ENCODE measurements around the gene LAMC1. TPM values are rescaled to one million over a fixed set of nuclear protein-coding genes. Genes with fewer than 3 reads are reported as not detected.

The LAMC1 gene
- total and polyA plus RNA-seq, 2 experiments from 2014 or later, result 18.4 to 116 TPM

DNA sequence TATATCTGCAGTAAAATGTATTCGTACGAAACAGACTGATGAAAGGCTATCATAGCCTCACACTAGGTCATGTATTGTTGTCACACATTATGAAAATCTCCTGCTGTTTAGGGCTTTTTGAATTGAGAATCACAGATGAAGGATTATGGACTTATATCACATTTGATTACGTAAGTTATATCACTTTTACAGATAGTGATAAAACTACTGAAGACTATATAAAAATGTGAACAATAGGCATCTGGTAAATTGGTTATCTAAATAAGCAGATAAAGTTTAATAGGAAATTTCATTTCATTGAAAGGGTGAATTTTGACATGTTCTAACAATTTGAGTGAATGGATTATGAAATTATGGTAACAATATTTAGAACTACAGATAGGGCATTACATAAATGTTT lies 20.0 kb downstream of the LAMC1 start:
- Histone ChIP-seq H3K9me2 (ENCODE audit: insufficient read depth) (no peaks in the 10 kb centered on the region), H3K4me3 (no peak overlapping the region), H3K27me3 (ENCODE audit: insufficient read depth) (no peaks in the 10 kb centered on the region), H3K4me2 (no peak overlapping the region), H3K4me1 (ENCODE audit: insufficient read depth) (peaks cover 23% of the 10 kb centered on the region), H2AFZ (no peak overlapping the region), H3K36me3 (ENCODE audit: insufficient read depth) (no peaks in the 10 kb centered on the region), H3F3A (replicated peaks; ENCODE audit: low read depth) (no peaks in the 10 kb centered on the region), H3K27ac (ENCODE audit: low read depth) (no peak overlapping the region), H4K20me1 (replicated peaks; ENCODE audit: insufficient read depth) (peaks cover 19% of the 10 kb centered on the region), H3K79me2 (replicated peaks; ENCODE audit: insufficient read depth) (peaks cover 100% of the 10 kb centered on the region)
- Mint-ChIP-seq H3K4me1 (peaks cover 53% of the 10 kb centered on the region), H3K27ac (no peak overlapping the region), H3K27me3 (ENCODE audit: insufficient read depth, low read depth, poor library complexity) (peaks cover 3% of the 10 kb centered on the region), H3K36me3 (ENCODE audit: low read depth) (no peaks in the 10 kb centered on the region), H3K4me3 (no peak overlapping the region), H3K9me3 (no peaks in the 10 kb centered on the region)
- DNase-seq (ENCODE audit: low spot score) (no peak), ATAC-seq (no peak)
- TF ChIP-seq JUNB (IDR thresholded peaks at IDR 0.05; ENCODE audit: unreplicated experiment) (no peak), EZH2 (IDR thresholded peaks at IDR 0.05; ENCODE audit: low read depth, unreplicated experiment) (no peak), CREB1 (CRISPR knock-in tag; IDR thresholded peaks at IDR 0.05; ENCODE audit: low read depth) (no peak), ZNF114 (CRISPR knock-in tag; IDR thresholded peaks at IDR 0.05) (no peak), STAT1 (IDR thresholded peaks at IDR 0.05; ENCODE audit: unreplicated experiment) (no peak), EZH2phosphoT487 (IDR thresholded peaks at IDR 0.05; ENCODE audit: unreplicated experiment) (no peak)
- TF ChIP-seq, protein P1, sequence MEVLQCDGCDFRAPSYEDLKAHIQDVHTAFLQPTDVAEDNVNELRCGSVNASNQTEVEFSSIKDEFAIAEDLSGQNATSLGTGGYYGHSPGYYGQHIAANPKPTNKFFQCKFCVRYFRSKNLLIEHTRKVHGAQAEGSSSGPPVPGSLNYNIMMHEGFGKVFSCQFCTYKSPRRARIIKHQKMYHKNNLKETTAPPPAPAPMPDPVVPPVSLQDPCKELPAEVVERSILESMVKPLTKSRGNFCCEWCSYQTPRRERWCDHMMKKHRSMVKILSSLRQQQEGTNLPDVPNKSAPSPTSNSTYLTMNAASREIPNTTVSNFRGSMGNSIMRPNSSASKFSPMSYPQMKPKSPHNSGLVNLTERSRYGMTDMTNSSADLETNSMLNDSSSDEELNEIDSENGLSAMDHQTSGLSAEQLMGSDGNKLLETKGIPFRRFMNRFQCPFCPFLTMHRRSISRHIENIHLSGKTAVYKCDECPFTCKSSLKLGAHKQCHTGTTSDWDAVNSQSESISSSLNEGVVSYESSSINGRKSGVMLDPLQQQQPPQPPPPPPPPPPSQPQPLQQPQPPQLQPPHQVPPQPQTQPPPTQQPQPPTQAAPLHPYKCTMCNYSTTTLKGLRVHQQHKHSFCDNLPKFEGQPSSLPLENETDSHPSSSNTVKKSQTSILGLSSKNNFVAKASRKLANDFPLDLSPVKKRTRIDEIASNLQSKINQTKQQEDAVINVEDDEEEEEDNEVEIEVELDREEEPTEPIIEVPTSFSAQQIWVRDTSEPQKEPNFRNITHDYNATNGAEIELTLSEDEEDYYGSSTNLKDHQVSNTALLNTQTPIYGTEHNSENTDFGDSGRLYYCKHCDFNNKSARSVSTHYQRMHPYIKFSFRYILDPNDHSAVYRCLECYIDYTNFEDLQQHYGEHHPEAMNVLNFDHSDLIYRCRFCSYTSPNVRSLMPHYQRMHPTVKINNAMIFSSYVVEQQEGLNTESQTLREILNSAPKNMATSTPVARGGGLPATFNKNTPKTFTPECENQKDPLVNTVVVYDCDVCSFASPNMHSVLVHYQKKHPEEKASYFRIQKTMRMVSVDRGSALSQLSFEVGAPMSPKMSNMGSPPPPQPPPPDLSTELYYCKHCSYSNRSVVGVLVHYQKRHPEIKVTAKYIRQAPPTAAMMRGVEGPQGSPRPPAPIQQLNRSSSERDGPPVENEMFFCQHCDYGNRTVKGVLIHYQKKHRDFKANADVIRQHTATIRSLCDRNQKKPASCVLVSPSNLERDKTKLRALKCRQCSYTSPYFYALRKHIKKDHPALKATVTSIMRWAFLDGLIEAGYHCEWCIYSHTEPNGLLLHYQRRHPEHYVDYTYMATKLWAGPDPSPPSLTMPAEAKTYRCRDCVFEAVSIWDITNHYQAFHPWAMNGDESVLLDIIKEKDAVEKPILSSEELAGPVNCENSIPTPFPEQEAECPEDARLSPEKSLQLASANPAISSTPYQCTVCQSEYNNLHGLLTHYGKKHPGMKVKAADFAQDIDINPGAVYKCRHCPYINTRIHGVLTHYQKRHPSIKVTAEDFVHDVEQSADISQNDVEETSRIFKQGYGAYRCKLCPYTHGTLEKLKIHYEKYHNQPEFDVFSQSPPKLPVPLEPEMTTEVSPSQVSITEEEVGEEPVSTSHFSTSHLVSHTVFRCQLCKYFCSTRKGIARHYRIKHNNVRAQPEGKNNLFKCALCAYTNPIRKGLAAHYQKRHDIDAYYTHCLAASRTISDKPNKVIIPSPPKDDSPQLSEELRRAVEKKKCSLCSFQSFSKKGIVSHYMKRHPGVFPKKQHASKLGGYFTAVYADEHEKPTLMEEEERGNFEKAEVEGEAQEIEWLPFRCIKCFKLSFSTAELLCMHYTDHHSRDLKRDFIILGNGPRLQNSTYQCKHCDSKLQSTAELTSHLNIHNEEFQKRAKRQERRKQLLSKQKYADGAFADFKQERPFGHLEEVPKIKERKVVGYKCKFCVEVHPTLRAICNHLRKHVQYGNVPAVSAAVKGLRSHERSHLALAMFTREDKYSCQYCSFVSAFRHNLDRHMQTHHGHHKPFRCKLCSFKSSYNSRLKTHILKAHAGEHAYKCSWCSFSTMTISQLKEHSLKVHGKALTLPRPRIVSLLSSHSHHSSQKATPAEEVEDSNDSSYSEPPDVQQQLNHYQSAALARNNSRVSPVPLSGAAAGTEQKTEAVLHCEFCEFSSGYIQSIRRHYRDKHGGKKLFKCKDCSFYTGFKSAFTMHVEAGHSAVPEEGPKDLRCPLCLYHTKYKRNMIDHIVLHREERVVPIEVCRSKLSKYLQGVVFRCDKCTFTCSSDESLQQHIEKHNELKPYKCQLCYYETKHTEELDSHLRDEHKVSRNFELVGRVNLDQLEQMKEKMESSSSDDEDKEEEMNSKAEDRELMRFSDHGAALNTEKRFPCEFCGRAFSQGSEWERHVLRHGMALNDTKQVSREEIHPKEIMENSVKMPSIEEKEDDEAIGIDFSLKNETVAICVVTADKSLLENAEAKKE (CRISPR knock-in tag; IDR thresholded peaks at IDR 0.05), result no peak
- TF ChIP-seq, protein P2, sequence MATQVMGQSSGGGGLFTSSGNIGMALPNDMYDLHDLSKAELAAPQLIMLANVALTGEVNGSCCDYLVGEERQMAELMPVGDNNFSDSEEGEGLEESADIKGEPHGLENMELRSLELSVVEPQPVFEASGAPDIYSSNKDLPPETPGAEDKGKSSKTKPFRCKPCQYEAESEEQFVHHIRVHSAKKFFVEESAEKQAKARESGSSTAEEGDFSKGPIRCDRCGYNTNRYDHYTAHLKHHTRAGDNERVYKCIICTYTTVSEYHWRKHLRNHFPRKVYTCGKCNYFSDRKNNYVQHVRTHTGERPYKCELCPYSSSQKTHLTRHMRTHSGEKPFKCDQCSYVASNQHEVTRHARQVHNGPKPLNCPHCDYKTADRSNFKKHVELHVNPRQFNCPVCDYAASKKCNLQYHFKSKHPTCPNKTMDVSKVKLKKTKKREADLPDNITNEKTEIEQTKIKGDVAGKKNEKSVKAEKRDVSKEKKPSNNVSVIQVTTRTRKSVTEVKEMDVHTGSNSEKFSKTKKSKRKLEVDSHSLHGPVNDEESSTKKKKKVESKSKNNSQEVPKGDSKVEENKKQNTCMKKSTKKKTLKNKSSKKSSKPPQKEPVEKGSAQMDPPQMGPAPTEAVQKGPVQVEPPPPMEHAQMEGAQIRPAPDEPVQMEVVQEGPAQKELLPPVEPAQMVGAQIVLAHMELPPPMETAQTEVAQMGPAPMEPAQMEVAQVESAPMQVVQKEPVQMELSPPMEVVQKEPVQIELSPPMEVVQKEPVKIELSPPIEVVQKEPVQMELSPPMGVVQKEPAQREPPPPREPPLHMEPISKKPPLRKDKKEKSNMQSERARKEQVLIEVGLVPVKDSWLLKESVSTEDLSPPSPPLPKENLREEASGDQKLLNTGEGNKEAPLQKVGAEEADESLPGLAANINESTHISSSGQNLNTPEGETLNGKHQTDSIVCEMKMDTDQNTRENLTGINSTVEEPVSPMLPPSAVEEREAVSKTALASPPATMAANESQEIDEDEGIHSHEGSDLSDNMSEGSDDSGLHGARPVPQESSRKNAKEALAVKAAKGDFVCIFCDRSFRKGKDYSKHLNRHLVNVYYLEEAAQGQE (IDR thresholded peaks at IDR 0.05; ENCODE audit: unreplicated experiment), result no peak

Measured in GM23338 (cell line).